ENCODE results near the gene RNF187.

Gene RNF187

DNA sequence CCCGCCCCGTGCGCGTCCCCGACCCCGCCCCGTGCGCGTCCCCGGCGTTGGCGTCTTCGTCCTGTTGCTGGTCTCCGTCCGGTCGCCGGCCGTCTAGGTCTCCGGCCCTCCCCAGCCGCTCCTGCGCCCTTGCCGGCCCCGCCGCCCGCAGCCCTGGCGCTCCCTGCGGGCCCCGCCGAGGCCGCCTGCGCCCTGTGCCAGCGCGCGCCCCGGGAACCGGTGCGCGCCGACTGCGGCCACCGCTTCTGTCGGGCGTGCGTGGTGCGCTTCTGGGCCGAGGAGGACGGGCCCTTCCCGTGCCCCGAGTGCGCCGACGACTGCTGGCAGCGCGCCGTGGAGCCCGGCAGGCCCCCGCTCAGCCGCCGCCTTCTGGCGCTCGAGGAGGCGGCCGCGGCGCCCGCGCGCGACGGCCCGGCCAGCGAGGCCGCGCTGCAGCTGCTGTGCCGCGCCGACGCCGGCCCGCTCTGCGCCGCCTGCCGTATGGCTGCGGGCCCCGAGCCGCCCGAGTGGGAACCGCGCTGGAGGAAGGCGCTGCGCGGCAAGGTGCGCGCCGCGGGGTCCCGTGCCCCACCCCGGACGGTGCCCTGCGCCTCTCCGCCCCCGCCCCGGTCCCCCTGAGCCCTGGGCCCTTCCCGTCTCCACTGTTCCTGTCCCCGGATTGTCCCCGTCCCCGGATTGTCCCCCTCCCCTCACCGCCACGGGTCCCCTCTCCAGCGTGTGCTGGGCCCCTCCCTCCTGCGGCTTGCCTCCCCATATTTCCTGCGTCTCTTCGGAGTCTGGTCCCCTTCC lies at the start of gene RNF187:
RNF187 (plus strand) TSS at position 47 of the 789 bp plus-strand sequence.
- no peak for FAIRE-seq
- peak; percentile 52 for DNase-seq (ENCODE audit: low spot score)

DNA sequence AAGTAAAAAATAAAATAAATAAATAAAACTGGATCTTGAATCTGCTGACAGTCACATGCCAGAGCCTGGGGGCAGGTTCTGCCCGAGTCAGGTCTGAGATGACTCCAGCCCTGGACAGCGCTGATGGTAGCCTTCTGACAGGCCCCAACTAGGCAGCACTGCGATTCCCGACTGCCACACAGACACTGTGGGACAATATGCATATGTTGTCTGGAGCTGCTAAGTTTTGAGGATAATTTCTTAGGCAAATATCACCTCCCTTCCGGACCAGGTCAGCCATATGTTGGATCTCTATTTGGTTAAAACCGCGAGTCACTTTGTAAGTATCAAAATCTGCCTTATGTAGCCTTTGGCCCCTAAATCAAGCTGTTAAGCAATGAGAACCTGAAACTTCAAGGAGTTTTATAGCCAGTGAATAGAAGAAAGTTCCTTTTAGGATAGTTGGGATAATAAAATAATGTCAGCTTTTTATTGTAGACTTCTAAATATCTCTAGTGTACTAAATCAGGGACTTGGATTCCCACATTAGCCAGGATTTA lies 49.7 kb upstream of the RNF187 start:
- DNase-seq (ENCODE audit: low spot score) (no peak), FAIRE-seq (no peak)

DNA sequence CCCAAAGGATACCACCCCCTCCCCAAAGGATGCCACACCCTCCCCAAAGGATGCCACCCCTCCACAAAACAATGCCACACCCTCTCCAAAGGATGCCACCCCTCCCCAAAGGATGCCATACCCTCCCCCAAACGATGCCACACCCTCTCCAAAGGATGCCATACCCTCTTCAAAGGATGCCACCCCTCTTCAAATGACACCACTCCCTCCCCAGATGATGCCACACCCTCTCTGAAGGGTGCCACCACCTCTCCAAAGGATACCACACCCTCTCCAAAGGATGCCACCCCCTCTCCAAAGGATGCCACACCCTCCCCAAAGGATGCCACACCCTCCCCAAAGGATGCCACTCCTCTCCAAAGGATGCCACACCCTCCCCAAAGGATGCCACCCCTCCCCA lies 48.9 kb upstream of the RNF187 start:
- no peak for FAIRE-seq
- DNase-seq (ENCODE audit: low spot score), result no peak

DNA sequence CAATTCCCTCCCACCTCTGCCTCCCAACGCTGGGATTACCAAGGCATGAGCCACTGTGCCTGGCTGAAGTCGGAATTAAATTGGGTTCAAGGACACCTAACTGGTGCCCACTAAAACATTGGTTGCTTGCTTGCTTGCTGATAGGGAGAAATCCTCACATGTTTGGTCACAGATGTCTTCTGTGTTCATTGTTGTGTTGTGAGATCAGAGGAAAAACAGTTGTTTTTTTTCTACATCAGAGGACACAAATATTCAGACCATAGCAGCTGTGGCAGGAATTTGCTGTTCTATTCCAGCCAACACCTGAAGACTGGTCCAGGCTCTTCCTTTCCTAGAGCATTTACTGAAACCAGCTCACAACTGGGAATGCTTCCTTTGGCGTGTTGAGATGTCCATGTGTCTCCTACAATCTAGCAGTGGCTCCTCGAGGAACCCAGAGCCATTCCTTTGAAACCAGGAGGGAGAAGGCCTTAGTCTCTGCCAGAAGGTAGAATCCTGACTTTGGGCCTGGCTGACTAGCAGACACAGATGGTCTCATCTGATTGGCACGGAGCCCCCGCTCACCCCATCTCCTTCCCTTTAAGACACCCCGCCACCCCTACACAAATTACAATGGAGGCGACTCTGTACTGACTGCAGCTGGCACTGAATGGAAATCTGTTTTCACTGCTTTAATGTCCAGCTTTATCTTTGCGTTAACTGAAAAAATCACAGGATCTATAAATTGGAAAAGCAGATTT lies 46.3 kb upstream of the RNF187 start:
- no peak for FAIRE-seq
- no peak for DNase-seq (ENCODE audit: low spot score)

GRCh38 chr1:228443395-228443794 lies 43.8 kb upstream of the RNF187 start:
- DNase-seq (ENCODE audit: low spot score), result no peak
- no peak for FAIRE-seq

DNA sequence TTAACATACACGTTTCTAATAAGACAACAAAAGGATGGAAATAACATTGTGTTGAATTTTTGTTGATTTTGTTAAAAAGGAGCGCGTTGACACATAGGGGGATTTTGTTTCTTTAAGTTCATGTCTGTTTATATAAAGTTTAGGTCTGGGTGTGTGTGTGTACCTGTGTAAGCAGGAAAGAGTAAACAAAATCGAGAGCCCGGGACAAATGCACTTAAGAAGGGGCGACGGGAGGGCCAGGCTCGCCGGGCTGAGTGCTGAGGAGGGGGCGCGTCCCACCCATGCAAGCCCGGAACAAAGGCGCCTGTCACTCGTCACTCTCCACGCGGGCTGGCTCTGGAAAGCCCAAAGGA lies 41.7 kb upstream of the RNF187 start:
- DNase-seq (ENCODE audit: low spot score) (no peak), FAIRE-seq (no peak)

GRCh38 chr1:228445843-228446650 lies 41.1 kb upstream of the RNF187 start:
- no peak for FAIRE-seq
- no peak for DNase-seq (ENCODE audit: low spot score)

DNA sequence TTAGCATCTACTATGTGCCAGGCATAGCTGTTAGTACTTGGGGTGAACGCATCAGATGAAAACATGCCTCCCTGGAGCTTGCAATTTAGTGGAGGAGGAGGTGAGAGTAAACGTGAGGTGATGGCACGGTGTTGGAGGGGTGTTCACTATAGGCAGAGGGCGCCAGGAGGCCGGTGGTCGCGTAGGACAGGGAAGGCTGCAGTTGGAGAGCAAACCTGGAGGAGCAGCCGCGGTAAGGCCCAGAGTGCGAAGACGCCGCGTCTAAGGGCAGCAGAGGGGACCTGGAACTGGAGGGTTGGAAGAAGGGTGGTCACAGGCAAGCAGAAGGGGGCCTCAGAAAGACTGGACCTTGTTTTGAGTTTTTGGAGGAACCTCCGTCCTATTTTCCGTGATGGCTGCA lies 40.3 kb upstream of the RNF187 start:
- no peak for DNase-seq (ENCODE audit: low spot score)
- no peak for FAIRE-seq

DNA sequence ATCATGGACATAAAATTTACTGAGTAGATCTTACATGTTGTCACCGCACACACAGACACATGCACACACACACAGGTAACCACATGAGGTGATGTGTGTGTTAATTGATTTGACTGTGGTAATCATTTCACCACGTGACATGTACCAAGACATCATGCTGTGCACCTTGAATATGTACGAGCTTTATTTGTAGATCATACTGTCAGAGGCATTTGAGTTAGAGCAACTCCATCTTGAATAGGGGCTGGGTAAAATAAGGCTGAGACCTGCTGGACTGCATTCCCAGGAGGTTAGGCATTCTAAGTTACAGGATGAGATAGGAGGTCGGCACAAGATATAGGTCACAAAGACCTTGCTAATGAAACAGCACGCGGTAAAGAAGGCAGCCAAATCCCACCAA lies 38.8 kb upstream of the RNF187 start:
- FAIRE-seq, result peak; percentile 85
- DNase-seq (ENCODE audit: low spot score), result no peak

DNA sequence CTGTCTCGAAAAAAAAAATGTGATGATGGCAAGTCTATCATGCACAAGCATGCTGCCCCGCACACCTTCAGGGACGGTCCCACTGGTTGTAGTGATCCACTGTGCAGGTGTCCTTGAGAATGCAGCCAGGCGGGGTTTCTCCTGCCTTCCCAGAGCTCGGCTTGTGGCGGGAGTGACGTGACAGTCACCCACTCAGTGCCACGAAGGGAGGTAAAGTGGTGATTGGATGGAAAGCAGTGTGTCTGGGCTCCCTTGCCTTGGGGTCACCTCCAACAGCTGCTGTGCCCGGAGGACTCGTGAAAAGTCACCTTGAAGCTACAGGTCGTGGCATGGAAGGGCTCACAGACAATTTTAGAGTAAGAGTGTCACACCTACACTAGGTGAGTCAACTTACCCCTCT lies 37.0 kb upstream of the RNF187 start:
- FAIRE-seq (no peak), DNase-seq (ENCODE audit: low spot score) (no peak)

GRCh38 chr1:228452194-228453021 lies 34.8 kb upstream of the RNF187 start:
- DNase-seq (ENCODE audit: low spot score) (no peak), FAIRE-seq (no peak)

DNA sequence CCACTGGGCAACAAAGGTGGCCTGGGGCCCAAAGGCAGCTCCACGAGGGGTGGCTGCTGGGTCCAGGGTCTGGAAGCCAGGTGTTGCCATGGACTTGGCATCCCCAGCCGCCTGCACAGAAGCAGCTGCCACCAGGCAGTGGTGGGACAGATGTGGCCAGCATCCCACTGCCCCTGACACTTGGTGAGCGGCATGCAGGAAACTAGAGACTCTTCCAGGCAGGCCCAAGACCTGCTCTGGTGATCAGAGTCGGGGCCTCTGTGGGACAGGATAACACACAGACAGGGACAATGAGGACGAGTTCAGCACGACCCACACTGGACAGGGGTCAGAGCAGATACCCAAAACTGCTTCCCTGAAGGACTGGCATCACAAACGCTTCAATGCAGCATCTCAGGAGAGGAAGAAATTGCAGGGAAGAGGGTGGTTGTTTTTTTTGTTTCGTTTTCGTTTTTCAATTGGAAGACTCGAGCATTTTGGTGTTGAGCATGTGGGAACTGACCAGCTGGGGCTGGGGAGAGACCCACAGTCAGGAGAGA lies 34.1 kb upstream of the RNF187 start:
- DNase-seq (ENCODE audit: low spot score) (no peak), FAIRE-seq (no peak)

DNA sequence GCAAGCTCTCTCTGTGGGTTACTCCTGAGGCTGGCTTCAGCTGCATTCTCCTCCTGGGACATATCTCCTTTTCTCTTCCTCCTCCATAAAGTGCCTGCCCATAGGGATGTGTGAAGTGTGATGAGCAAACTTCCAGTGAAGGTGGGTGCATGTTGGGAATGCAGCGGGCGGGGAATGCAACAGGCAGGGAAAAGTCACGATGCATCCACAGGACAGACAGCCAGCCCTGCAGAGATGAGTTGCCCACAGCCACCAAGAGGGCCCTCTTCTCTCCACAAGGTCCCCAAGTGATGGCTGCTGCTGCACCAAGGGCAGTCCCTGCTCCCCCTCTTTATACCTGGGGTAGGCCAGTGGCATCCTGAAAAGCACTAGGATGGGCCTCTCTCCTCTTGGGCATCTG lies 33.6 kb upstream of the RNF187 start:
- FAIRE-seq (no peak), DNase-seq (ENCODE audit: low spot score) (no peak)

DNA sequence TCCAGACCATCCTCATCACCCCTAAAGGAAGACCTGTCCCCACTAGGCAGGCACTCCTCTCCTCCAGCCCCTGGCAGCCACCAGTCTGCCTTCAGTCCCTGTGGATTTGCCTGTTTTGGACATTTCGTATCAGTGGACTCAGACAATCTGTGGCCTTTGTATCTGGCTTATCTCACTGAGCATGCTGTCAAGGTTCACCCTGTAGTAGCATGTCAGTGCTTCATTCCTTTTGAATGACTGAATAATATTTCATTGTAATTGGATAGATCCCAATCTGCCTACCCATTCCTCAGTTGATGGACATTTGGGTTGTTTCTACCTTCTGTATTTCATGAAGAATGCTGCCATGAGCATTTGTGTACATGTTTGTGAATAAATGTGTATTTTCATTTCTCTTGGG lies 32.9 kb upstream of the RNF187 start:
- DNase-seq (ENCODE audit: low spot score), result no peak
- no peak for FAIRE-seq

DNA sequence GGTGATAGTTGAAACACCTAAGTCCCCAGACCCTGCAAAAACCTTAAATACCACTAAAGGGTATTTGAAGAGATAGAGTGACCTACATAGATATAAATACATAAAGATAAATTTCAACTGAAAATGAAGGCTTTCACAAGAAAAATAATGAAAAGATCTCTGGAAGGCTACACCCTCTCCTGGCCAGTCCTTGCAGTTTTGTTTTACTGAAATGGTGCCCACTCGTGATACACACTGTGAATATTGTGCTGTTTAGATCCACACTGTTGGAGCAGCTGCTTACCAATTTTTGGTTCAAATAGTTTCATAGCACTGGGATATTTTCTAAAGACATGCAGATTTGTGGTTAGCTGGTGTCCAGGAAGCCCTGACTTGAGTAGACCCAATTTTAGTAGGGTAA lies 31.5 kb upstream of the RNF187 start:
- FAIRE-seq (no peak), DNase-seq (ENCODE audit: low spot score) (no peak)

DNA sequence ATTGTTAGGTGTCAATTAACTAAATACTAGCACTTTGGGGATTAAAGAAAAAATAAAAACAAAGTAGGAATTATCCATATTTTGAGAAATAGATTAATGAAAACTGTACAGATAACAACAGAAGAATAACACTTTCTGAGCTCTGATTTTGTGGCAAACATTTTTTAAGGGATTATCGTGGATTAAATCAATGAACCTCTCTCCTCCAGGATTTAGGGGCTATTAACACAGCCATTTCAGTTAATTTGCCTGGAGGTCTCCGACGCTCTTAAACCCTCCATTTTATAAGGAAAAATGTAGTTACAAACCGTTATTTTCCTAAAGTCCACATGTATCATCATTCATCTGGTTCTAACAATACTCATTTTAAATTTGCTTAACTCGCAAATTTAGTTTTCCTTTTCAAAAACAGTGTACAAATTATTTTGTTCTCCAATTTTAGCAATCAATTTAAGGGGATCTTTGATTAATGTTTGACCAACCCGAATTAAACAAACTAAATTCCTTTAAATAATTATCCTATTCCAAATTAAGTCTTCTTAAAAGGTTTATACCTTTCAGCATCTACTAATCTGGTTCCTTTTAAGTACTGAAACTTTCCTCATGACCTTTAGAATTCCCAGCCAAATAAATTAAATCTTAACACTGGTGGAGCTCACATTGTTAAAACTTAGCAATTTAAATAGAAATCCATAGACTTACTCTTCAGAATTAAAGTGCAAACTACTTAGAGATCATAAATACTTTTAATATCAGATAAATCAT lies 30.7 kb upstream of the RNF187 start:
- DNase-seq (ENCODE audit: low spot score) (no peak), FAIRE-seq (no peak)

GRCh38 chr1:228457017-228457395 lies 30.2 kb upstream of the RNF187 start:
- DNase-seq (ENCODE audit: low spot score), result no peak
- no peak for FAIRE-seq

- DNase-seq (ENCODE audit: low spot score) (no peak), FAIRE-seq (no peak)
Measured at GRCh38 chr1:228457396-228458176, 29.6 kb upstream of the RNF187 start.
